ENCODE data around the gene SLC44A2. TPM values are rescaled to one million over a fixed set of nuclear protein-coding genes. Genes with fewer than 3 reads are reported as not detected.
A peak's percentile ranks its signal among the peaks of the same experiment; 100 is the strongest.

The SLC44A2 gene
- total and polyA plus RNA-seq, 10 of the 15 experiments (the other 5 are each of a cell fraction or from before 2014, with no cell fraction given), result 3.0 to 51.3 (median 26.8) TPM

- no peak for TF ChIP-seq REST (IDR thresholded peaks at IDR 0.05; ENCODE audit: low read depth, low read length)
- no peak for TF ChIP-seq KLF5 (IDR thresholded peaks at IDR 0.05; ENCODE audit: partially characterized antibody)
- TF ChIP-seq RELA (IDR thresholded peaks at IDR 0.05; ENCODE audit: borderline replicate concordance, partially characterized antibody), result no peak
These were observed 17.3 kb downstream of the SLC44A2 start (continued) for GRCh38 chr19:10642473-10643171.

- Histone ChIP-seq H3K4me3 (no peak overlapping the region), H2AFZ (ENCODE audit: control insufficient read depth, low read depth, low read length) (no peak overlapping the region), H3K4me1 (ENCODE audit: control insufficient read depth, insufficient read depth, low read length) (peaks cover 6% of the 10 kb centered on the region), H3K79me2 (ENCODE audit: control insufficient read depth, insufficient read depth, low read length) (no peaks in the 10 kb centered on the region), H3K9me3 (replicated peaks; ENCODE audit: control insufficient read depth, insufficient read depth, low read length) (no peaks in the 10 kb centered on the region), H3K27ac (ENCODE audit: control insufficient read depth, insufficient read depth) (no peak overlapping the region), H3K4me2 (ENCODE audit: control insufficient read depth, insufficient read depth) (no peak overlapping the region), H3K9ac (ENCODE audit: control insufficient read depth, insufficient read depth, low read length) (no peak overlapping the region), H3K27me3 (replicated peaks in 1 of 2; ENCODE audit: control insufficient read depth in 2 of 2, insufficient read depth in 2 of 2, low read length in 1 of 2) (no peaks in the 10 kb centered on the region), H4K20me1 (ENCODE audit: control insufficient read depth, insufficient read depth) (no peaks in the 10 kb centered on the region), H3K36me3 (ENCODE audit: control insufficient read depth in 2 of 2, insufficient read depth in 2 of 2, low read length in 1 of 2) (peaks cover 2 to 4% of the 10 kb centered on the region in 2 experiments; a peak in 3 of 4 replicates)
- TF ChIP-seq SPI1 (IDR thresholded peaks at IDR 0.05; ENCODE audit: borderline replicate concordance, insufficient read depth, low read depth, low read length) (no peak), FOS (IDR thresholded peaks at IDR 0.05; ENCODE audit: borderline replicate concordance, extremely low read depth, insufficient read length) (no peak), POLR2AphosphoS5 (IDR thresholded peaks at IDR 0.05; ENCODE audit: low read length) (no peak), TARDBP (IDR thresholded peaks at IDR 0.05; ENCODE audit: borderline replicate concordance) (no peak), POLR2A (IDR thresholded peaks at IDR 0.05; ENCODE audit: low read depth, low read length) (peak; percentile 17; the same call in 1 of the 2 replicates), ZBED1 (IDR thresholded peaks at IDR 0.05; ENCODE audit: borderline replicate concordance) (no peak), FOXM1 (IDR thresholded peaks at IDR 0.05; ENCODE audit: low read depth, low read length) (no peak)
- no peak for FAIRE-seq
- CTCF ChIA-PET, result interaction anchor here (0.5 to 12.8 kb wide), 22 partner anchors 9 to 219 kb away, joined by 3 to 397 read pairs (median 7); partner anchors contain the start of genes DNM2 and QTRT1
- POLR2A ChIA-PET, result interaction anchor here (4.1 kb wide), 1 partner anchor 62 kb away, joined by 24 read pairs; no protein-coding TSS in a partner anchor
- 65% methylated on average over 21 of the region's 21 CpGs for WGBS (ENCODE audit: insufficient coverage, insufficient replicate concordance, low lambda C conversion rate, missing lambda C conversion rate)
- intact Hi-C loops (cut with micrococcal nuclease; ENCODE audit: unreplicated experiment), result loop anchor here (5.0 kb wide), 1 partner anchor 41 kb away; no protein-coding TSS in a partner anchor
- in situ Hi-C loops (cut with MboI), result loop anchor here (5.0 kb wide), 1 partner anchor 61 kb away; no protein-coding TSS in a partner anchor
- SMC1A ChIA-PET (ENCODE audit: uncharacterized antibody, unreplicated experiment), result interaction anchor here (0.7 to 15.7 kb wide), 9 partner anchors 10 to 61 kb away, joined by 3 to 252 read pairs (median 7); partner anchors contain the start of gene QTRT1
- no TSS peak for BruUV-seq (replicated peaks)
- no peak for DNase-seq (ENCODE audit: low read depth, low spot score)
- RAD21 ChIA-PET (ENCODE audit: unreplicated experiment), result interaction anchor here (0.7 to 12.9 kb wide), 9 partner anchors 23 to 160 kb away, joined by 3 to 250 read pairs (median 7); partner anchors contain the start of gene QTRT1
- ATAC-seq, result no peak
These were observed 18.0 kb downstream of the SLC44A2 start for GRCh38 chr19:10643172-10643967.
